Measurements from ENCODE around the gene EIF1. TPM values are rescaled to one million over a fixed set of nuclear protein-coding genes. Genes with fewer than 3 reads are reported as not detected.

The EIF1 gene
- total and polyA plus RNA-seq, 2 of the 8 experiments (the other 6 are each of a cell fraction or from before 2014, with no cell fraction given) = 175 to 539 TPM

DNA sequence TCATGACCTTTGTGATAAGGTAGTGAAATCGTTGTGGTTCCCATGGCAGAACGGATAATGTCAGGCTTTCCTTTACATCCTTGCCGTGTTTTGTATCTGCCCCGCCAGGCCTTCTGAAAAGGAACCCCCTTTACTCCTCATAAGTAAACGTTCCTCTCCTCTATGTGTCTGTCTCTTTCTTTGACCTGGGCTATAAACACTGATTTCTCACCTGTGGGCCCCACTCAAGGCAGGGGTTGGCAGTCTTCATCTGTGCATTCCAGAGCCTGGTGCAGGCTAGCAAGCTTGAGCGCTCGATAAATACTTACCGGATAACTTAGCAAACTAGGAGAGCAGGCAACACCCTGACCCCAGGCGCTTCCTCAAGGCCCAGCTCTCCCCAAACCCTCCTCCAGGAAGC is 53.0 kb downstream of the EIF1 start:
- POLR2A ChIA-PET (ENCODE audit: partially characterized antibody) = interaction anchor here (0.6 to 5.2 kb wide), 8 partner anchors 9 to 131 kb away, joined by 3 to 19 read pairs (median 4); partner anchors contain the start of gene JUP
- no peak for TF ChIP-seq CTBP2 (IDR thresholded peaks at IDR 0.05; ENCODE audit: borderline replicate concordance, insufficient read depth, insufficient read length, low read length)
- TF ChIP-seq SP1 (IDR thresholded peaks at IDR 0.05; ENCODE audit: low read depth, low read length) = no peak
- no peak for TF ChIP-seq TEAD4 (IDR thresholded peaks at IDR 0.05; ENCODE audit: low read depth, low read length)
- TF ChIP-seq, protein P1, sequence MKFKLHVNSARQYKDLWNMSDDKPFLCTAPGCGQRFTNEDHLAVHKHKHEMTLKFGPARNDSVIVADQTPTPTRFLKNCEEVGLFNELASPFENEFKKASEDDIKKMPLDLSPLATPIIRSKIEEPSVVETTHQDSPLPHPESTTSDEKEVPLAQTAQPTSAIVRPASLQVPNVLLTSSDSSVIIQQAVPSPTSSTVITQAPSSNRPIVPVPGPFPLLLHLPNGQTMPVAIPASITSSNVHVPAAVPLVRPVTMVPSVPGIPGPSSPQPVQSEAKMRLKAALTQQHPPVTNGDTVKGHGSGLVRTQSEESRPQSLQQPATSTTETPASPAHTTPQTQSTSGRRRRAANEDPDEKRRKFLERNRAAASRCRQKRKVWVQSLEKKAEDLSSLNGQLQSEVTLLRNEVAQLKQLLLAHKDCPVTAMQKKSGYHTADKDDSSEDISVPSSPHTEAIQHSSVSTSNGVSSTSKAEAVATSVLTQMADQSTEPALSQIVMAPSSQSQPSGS (IDR thresholded peaks at IDR 0.05; ENCODE audit: low read length) = no peak
- no peak for TF ChIP-seq MAFK (IDR thresholded peaks at IDR 0.05; ENCODE audit: low read depth, low read length)
- TF ChIP-seq JUN (IDR thresholded peaks at IDR 0.05; ENCODE audit: low read depth, low read length) = no peak
- no peak for TF ChIP-seq EP300 (IDR thresholded peaks at IDR 0.05; ENCODE audit: borderline replicate concordance in 1 of 2, low read depth in 2 of 2, low read length in 2 of 2)
- no peak for TF ChIP-seq RNF2 (IDR thresholded peaks at IDR 0.05; ENCODE audit: borderline replicate concordance, low read depth, low read length, missing control alignments, poor library complexity, severe bottlenecking)
- no peak for TF ChIP-seq SP2 (IDR thresholded peaks at IDR 0.05; ENCODE audit: low read length)
- no peak for TF ChIP-seq SAP30 (IDR thresholded peaks at IDR 0.05; ENCODE audit: insufficient read depth, insufficient replicate concordance, low read length)
- TF ChIP-seq JUND (IDR thresholded peaks at IDR 0.05; ENCODE audit: low read length) = no peak
- no peak for TF ChIP-seq KDM5A (IDR thresholded peaks at IDR 0.05; ENCODE audit: low read length)

More for the DNA sequence above, 53.0 kb downstream of the EIF1 start:
- Histone ChIP-seq H3K4me2 (ENCODE audit: insufficient read depth in 1 of 2, low read depth in 2 of 2, low read length in 2 of 2) (no peak overlapping the region), H2BK12ac (ENCODE audit: low read depth, low read length) (no peak overlapping the region), H2BK20ac (ENCODE audit: low read length) (no peak overlapping the region), H3K4me3 (ENCODE audit: extremely low read depth in 1 of 4, insufficient read depth in 2 of 4, low read depth in 3 of 4, low read length in 4 of 4) (no peak overlapping the region), H3K4me1 (replicated peaks in 1 of 4; ENCODE audit: control insufficient read depth in 3 of 4, insufficient read depth in 4 of 4, low read length in 3 of 4) (peaks cover 0 to 9% (median 7%) of the 10 kb centered on the region in 4 experiments; a peak in 6 of 7 replicates), H3K36me3 (ENCODE audit: control insufficient read depth in 2 of 4, insufficient read depth in 4 of 4, low read length in 3 of 4) (no peaks in the 10 kb centered on the region), H3K9me3 (ENCODE audit: insufficient read depth in 2 of 2, low read depth in 1 of 2, low read length in 1 of 2) (no peaks in the 10 kb centered on the region), H2AK5ac (ENCODE audit: low read depth, low read length) (no peak overlapping the region), H2BK5ac (ENCODE audit: low read depth, low read length) (no peak overlapping the region), H3K27me3 (replicated peaks in 1 of 4; ENCODE audit: control insufficient read depth in 3 of 4, extremely low read depth in 1 of 4, insufficient read depth in 3 of 4, low read length in 3 of 4) (peaks cover 0 to 14% (median 5%) of the 10 kb centered on the region in 4 experiments; a peak in 5 of 7 replicates), H3K27ac (ENCODE audit: low read depth, low read length) (no peak overlapping the region), H2AFZ (ENCODE audit: low read length) (no peak overlapping the region), H3K23me2 (ENCODE audit: low read depth, low read length) (no peaks in the 10 kb centered on the region), H3K56ac (replicated peaks; ENCODE audit: insufficient read length, low read depth, low read length) (no peak overlapping the region), H4K8ac (ENCODE audit: extremely low read depth, insufficient read depth, low read length) (no peak overlapping the region; the same call in 1 of the 2 replicates), H4K5ac (ENCODE audit: insufficient read length, low read depth, low read length) (no peak overlapping the region), H3K9ac (replicated peaks in 1 of 4; ENCODE audit: extremely low read depth in 1 of 4, low read depth in 3 of 4, low read length in 3 of 4) (no peak overlapping the region), H4K20me1 (replicated peaks in 1 of 2; ENCODE audit: control insufficient read depth in 1 of 2, insufficient read depth in 2 of 2, low read length in 2 of 2) (no peaks in the 10 kb centered on the region), H2BK15ac (ENCODE audit: low read length) (no peak overlapping the region), H3K4ac (replicated peaks; ENCODE audit: insufficient read length, low read depth, low read length) (no peak overlapping the region), H3K14ac (ENCODE audit: insufficient read length) (no peak overlapping the region), H2BK120ac (replicated peaks; ENCODE audit: low read depth, low read length) (no peak overlapping the region), H3K79me1 (ENCODE audit: low read depth, low read length) (no peaks in the 10 kb centered on the region), H3K79me2 (ENCODE audit: control insufficient read depth in 1 of 2, insufficient read depth in 2 of 2, low read length in 2 of 2) (no peaks in the 10 kb centered on the region), H3K23ac (ENCODE audit: insufficient read length) (no peak overlapping the region), H3K18ac (ENCODE audit: extremely low read depth, low read length) (no peak overlapping the region), H4K91ac (replicated peaks; ENCODE audit: insufficient read length, low read length) (no peak overlapping the region)
- CTCF ChIA-PET (ENCODE audit: partially characterized antibody) = interaction anchor here (0.7 to 5.9 kb wide), 4 partner anchors 11 to 60 kb away, joined by 3 to 39 read pairs (median 4); no protein-coding TSS in a partner anchor
- WGBS, 2 experiments (ENCODE audit: extremely low coverage in 1 of 2, insufficient coverage in 1 of 2, insufficient read length in 1 of 2, insufficient replicate concordance in 2 of 2, low coverage in 1 of 2, low lambda C conversion rate in 2 of 2, missing lambda C conversion rate in 1 of 2) = 87% methylated on average over 9 of the region's 9 CpGs; no CpG with 5 or more reads in 1 of the 2 experiments
- FAIRE-seq (no peak), DNase-seq (ENCODE audit: low read depth in 1 of 2, low spot score in 2 of 2) (no peak)
